T-helper 17 cell (primary cell): ENCODE measurements around the gene CTDSP2. TPM values are rescaled to one million over a fixed set of nuclear protein-coding genes. Genes with fewer than 3 reads are reported as not detected.
A peak's percentile ranks its signal among the peaks of the same experiment; 100 is the strongest.
"Not testable (repeated sequence)": the region's sequence is repeated elsewhere in the genome, so short reads cannot be mapped to it uniquely, and the experiment has no call there.

Source experiments
- ATAC-seq: fragments of 150-1000 bp; cut with Tn5 transposase; 2 replicates; pipeline ENCODE4 v1.10.0; 2021; ENCODE audit warnings: mild to moderate bottlenecking, moderate library complexity
- DNase-seq, 3 donors: peaks; one replicate each; pipeline versions ENCODE4 v3.0.0 to v3.0.0-alpha.2; 2020 to 2021
- H3K9me3 ChIP-seq: one replicate; pipeline ENCODE4 v1.7.0; 2013; ENCODE audit warnings: low read length, mild to moderate bottlenecking; ENCODE audit not compliant: control insufficient read depth, poor library complexity, severe bottlenecking
- H3K27ac Mint-ChIP-seq: one replicate; pipeline ENCODE4 v1.8.0; 2022; ENCODE audit warnings: mild to moderate bottlenecking, moderate library complexity, mixed read lengths
- H3K27me3 Mint-ChIP-seq: one replicate; pipeline ENCODE4 v1.8.0; 2022; ENCODE audit warnings: mixed read lengths
- H3K36me3 Mint-ChIP-seq: one replicate; pipeline ENCODE4 v1.8.0; 2022; ENCODE audit warnings: low read depth, mixed read lengths
- H3K4me1 Mint-ChIP-seq: one replicate; pipeline ENCODE4 v1.8.0; 2022; ENCODE audit warnings: mild to moderate bottlenecking, mixed read lengths
- H3K4me3 Mint-ChIP-seq: one replicate; pipeline ENCODE4 v1.8.0; 2022; ENCODE audit warnings: mild to moderate bottlenecking, moderate library complexity, mixed read lengths
- total RNA-seq, 4 donors: library from RNA in 2 of 4; stranded (reverse) in 2 of 4; gene quantifications; one replicate each; pipeline ENCODE4 v1.2.3 and lab custom pipeline; 2022 to 2026

CTDSP2 gene
- total RNA-seq, 2 donors from 2014 or later, result 114 to 132 TPM

DNA sequence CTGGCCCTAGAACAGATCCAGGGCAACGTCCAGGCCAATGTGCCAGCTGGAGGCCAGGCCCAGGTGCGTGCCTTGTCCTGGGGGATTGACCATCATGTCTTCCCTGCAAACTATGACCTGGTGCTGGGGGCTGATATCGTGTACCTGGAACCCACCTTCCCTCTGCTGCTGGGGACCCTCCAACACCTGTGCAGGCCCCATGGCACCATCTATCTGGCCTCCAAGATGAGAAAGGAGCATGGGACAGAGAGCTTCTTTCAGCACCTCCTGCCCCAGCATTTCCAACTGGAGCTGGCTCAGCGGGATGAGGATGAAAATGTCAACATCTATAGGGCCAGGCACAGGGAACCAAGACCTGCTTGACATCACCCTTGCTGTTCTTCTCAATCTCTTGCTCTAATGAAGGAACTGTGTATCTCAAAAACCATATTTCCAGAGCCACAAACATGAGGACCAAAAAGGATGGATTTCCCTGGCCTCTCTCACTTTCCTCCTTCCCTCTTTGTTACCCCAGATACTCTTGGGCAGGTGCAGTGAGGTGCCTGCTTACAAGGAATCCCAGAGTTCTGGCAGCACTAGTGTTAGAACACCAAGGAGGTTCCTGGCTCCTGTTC, 66.1 kb downstream of the CTDSP2 start:
- DNase-seq (no peak), ATAC-seq (no peak)
- H3K9me3 ChIP-seq, result no peaks in the 10 kb centered on the region
- Mint-ChIP-seq H3K27me3 (no peaks in the 10 kb centered on the region), H3K36me3 (peaks cover 11% of the 10 kb centered on the region), H3K4me1 (peaks cover 58% of the 10 kb centered on the region), H3K27ac (peak overlapping the region; percentile 99), H3K4me3 (no peak overlapping the region)

DNA sequence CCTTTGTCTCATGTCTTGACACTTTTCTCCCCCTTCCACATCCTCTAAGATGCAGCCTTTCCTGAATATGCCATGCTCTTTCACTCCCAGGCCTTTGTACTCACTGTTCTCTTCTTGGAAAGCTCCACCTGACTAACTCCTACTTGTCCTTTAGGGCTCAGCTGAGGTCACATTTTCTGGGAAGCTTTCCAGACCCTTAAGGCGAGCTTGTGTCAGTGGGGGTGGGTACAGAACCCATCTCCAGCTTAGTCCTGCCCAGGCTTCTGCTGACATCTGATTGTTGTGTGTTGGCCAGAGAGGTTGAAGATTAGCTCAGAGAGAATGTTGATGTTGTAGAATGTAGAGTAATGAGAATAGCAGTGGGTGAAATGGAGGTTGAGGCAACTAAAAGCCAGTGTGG, 66.8 kb downstream of the CTDSP2 start:
- H3K9me3 ChIP-seq, result no peaks in the 10 kb centered on the region
- Mint-ChIP-seq H3K27me3 (no peaks in the 10 kb centered on the region), H3K27ac (peak overlapping the region; percentile 99), H3K4me1 (peaks cover 58% of the 10 kb centered on the region), H3K36me3 (peaks cover 11% of the 10 kb centered on the region), H3K4me3 (peak overlapping the region; percentile 3)
- ATAC-seq (no peak), DNase-seq (no peak)

DNA sequence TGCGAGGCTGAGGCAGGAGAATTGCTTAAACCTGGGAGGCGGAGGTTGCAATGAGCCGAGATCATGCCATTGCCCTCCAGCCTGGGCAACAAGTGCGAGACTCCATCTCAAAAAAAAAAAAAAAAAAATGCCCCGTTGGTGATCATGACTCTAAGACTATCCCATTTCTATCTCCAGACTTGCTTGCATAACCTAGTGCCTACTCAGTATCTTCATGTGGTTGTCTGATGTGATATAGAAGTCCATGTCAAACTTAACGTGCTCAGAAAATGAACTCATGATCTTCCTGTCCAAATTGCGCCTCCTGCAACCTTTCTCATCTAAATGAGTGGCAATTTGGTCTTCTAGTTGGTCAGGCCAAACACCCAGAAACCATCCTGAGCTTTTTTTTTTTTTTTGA, 68.6 kb downstream of the CTDSP2 start:
- Mint-ChIP-seq H3K4me1 (peaks cover 52% of the 10 kb centered on the region), H3K27me3 (no peaks in the 10 kb centered on the region), H3K27ac (peak overlapping the region; percentile 99), H3K36me3 (peaks cover 10% of the 10 kb centered on the region), H3K4me3 (no peak overlapping the region)
- DNase-seq (no peak), ATAC-seq (no peak)
- H3K9me3 ChIP-seq, result no peaks in the 10 kb centered on the region

DNA sequence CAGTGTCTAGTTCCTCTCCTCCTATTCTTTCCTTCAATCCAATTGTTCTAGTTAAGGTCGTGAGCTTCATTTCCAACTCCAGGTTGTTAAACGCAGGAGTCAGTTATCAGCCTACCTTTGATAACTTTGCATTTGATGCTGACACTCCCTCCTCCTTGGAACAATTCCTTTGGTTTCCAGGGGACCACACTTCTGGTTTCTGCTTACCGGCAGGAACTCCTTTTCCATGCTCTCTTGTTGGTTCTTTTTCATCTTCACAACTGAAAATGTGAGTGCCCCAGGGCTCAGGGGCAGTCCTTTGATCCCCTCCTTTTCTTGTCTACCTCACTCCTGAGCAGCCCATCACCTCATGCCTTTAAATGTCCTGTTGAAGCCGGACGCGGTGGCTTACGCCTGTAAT, 69.2 kb downstream of the CTDSP2 start:
- no peak for ATAC-seq
- H3K4me1 Mint-ChIP-seq, result peaks cover 48% of the 10 kb centered on the region
- no peak overlapping the region for H3K27ac Mint-ChIP-seq
- no peaks in the 10 kb centered on the region for H3K27me3 Mint-ChIP-seq
- no peak for DNase-seq
- H3K4me3 Mint-ChIP-seq, result no peak overlapping the region
- H3K9me3 ChIP-seq, result no peaks in the 10 kb centered on the region
- H3K36me3 Mint-ChIP-seq, result peaks cover 7% of the 10 kb centered on the region

DNA sequence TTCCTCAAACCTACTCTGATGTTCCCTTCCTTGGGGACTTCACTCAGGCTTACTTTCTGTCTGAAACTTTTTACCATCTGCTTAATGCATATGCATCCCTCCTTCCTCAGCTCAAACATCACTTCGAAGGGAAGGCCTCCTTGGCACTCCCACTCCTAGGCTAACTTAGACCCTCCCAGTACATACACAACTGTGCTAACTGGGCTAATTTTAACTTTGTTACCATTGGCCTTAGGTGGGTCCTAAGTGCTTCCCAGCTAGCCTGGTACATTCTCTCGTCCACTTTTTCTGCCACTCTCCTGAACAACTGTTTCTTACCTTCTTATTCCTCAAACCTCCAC, 70.3 kb downstream of the CTDSP2 start:
- H3K9me3 ChIP-seq, result no peaks in the 10 kb centered on the region
- peaks cover 7% of the 10 kb centered on the region for H3K36me3 Mint-ChIP-seq
- H3K4me1 Mint-ChIP-seq, result peaks cover 45% of the 10 kb centered on the region
- no peak for DNase-seq
- H3K27me3 Mint-ChIP-seq, result no peaks in the 10 kb centered on the region
- no peak overlapping the region for H3K4me3 Mint-ChIP-seq
- peak overlapping the region; percentile 88 for H3K27ac Mint-ChIP-seq
- no peak for ATAC-seq

DNA sequence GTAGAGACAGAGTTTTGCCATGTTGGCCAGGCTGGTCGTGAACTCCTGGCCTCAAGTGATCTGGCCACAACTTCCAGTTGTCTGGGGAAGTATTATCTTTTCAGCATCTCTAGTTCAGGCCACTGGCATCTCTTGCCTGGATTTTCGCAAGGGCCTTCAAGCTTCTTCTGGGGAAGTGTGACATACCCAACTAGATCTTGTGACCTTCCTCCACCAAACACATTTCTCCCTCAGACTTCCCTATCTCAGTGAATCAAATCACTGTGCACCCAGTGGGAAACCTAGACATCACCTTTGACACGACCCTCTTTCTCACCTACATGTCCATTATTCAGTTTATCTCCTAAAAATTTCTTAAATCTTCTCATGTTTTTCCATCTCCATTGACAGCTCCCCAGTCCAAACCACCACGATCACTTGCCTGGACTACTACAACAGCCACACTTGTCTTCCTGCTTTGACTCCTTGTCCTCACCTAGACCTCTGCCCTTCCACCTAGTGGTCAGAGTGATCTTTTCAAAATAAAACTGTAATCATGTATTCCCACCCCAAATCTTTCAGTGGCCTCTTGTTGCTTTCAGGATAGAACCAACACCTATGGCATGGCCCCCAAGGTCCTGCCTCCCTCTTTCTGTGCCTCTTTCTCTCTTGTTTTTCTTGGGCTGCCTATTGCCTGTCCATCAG, 70.8 kb downstream of the CTDSP2 start:
- ATAC-seq, result no peak
- Mint-ChIP-seq H3K4me3 (no peak overlapping the region), H3K36me3 (peaks cover 7% of the 10 kb centered on the region), H3K27me3 (no peaks in the 10 kb centered on the region), H3K27ac (peak overlapping the region; percentile 88), H3K4me1 (peaks cover 46% of the 10 kb centered on the region)
- no peak for DNase-seq
- no peaks in the 10 kb centered on the region for H3K9me3 ChIP-seq

DNA sequence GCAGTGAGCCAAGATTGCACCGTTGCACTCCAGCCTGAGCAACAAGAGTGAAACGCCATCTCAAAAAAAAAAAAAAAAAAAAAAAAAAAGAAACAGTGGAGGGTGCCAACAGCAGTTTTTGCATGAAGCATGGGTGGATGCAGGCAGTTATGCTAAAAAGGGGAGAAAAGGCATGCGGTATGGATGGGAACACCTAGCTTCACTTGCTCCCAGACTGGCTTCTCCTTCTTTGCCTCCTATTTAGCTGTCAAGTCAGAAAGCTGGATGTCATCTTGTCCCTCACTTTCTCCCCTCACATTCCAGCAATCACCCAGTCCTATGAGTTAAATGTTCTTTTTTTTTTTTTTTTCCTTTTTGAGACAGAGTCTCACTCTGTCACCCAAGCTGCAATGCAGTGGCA, 71.5 kb downstream of the CTDSP2 start:
- H3K4me3 Mint-ChIP-seq, result no peak overlapping the region
- peaks cover 7% of the 10 kb centered on the region for H3K36me3 Mint-ChIP-seq
- H3K4me1 Mint-ChIP-seq, result peaks cover 44% of the 10 kb centered on the region
- no peak for ATAC-seq
- H3K9me3 ChIP-seq, result no peaks in the 10 kb centered on the region
- no peaks in the 10 kb centered on the region for H3K27me3 Mint-ChIP-seq
- H3K27ac Mint-ChIP-seq, result no peak overlapping the region
- no peak for DNase-seq

DNA sequence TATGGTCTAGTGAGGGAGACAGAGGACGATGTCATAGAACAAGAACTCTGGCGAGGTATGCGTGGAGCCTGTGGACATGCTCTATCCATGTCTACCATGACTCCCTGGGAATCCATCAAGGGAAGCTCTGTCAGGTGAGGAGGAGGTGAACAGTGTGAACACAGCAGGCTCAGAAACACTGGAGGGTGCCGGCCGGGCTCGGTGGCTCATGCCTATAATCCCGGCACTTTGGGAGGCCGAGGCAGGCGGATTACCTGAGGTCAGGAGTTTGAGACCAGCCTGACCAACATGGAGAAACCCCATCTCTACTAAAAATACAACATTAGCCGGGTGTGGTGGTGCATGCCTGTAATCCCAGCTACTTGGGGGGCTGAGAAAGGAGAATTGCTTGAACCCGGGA, 71.9 kb downstream of the CTDSP2 start:
- ATAC-seq, H3K27me3 Mint-ChIP-seq, DNase-seq, H3K9me3 ChIP-seq, H3K27ac Mint-ChIP-seq, H3K4me3 Mint-ChIP-seq: not testable (repeated sequence)
- Mint-ChIP-seq H3K36me3 (peaks cover 10% of the 10 kb centered on the region), H3K4me1 (peaks cover 44% of the 10 kb centered on the region)

DNA sequence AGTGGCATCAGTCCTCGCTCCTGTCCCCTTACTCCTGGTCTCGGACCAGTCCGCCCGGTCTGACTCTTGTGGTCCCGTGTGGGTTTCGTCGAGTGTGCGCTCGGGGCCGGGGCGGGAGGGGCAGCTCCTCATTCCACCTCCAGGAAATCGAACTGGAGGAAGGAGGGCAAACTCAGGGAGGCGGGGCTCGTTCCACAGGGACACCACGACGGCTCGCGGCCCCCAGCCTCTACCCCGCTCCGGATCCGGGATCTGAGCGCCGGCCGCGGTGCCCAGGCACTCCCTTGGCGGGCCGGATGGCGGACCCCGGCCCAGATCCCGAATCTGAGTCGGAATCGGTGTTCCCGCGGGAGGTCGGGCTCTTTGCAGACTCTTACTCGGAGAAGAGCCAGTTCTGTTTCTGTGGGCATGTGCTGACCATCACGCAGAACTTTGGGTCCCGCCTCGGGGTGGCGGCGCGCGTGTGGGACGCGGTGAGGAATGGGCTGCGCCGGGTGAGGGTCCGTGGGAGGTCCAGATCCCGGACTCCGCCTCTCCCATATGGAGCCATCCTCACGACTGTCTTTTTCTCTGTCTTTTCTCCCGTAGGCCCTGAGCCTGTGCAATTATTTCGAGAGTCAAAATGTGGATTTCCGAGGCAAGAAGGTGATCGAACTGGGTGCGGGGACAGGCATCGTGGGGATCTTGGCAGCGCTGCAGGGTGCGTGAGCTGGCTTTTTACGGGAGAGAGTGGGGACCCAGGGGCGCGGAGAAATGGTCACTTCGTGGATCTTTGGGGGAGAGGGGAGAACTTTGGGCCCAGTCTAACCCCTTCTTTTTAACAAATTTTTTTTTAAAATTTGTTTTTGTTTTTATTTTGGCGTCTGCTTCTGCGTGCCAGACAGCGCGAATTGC, 73.9 kb downstream of the CTDSP2 start, which contains the start of gene EEF1AKMT3:
Gene EEF1AKMT3 (plus strand): TSS at position 186 of the 894 bp plus-strand sequence. CDS start 111 bp downstream, at position 297.
- peaks cover 32% of the 10 kb centered on the region for H3K4me1 Mint-ChIP-seq
- H3K36me3 Mint-ChIP-seq, result peaks cover 10% of the 10 kb centered on the region
- H3K27ac Mint-ChIP-seq, result peak within 1 kb of the TSS; percentile 97
- H3K9me3 ChIP-seq, result no peaks in the 10 kb centered on the region
- H3K27me3 Mint-ChIP-seq, result no peaks in the 10 kb centered on the region
- H3K4me3 Mint-ChIP-seq, result peak within 1 kb of the TSS; percentile 99
- ATAC-seq, result no peak
- peak in 1 of 3 donors; percentile 30 for DNase-seq

DNA sequence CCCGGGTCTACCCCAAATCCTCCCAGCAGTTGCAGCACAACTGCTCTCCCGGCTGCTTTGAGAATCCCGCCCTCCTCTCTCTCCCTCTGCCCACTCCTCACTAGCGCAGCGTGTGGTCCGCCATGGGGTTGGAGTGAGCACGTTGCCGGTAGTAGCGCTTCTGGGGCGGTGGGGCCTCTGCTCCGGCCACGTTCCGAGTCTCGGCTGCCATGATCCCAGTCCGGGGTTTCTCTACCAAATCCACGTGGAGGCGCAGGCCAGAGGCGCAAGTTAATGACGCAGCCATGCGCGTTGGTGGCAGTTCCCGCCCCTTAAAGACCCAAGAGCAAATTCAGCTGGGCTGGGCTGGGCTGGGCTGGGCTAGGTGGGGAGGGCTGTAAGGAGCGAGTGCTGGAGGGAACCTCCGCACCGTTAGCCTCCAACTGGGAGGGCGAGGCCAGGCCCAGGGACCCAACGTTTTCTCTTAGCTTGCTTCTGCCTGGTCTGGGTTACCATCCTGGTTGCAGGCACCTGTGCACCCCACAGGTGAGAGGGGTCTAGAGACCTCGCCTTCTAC, 74.6 kb downstream of the CTDSP2 start, which contains the start of gene METTL1:
Gene METTL1 (minus strand): TSS at position 233 of the 556 bp plus-strand sequence. CDS start 22 bp downstream, at position 211.
- ATAC-seq (peak; percentile 92), DNase-seq (peak; percentile 75 to 82 (median 75))
- Mint-ChIP-seq H3K4me3 (peak within 1 kb of the TSS; percentile 99), H3K36me3 (peaks cover 10% of the 10 kb centered on the region), H3K27ac (peak within 1 kb of the TSS; percentile 97), H3K4me1 (peaks cover 29% of the 10 kb centered on the region), H3K27me3 (peaks cover under 1% of the 10 kb centered on the region)
- H3K9me3 ChIP-seq, result no peaks in the 10 kb centered on the region

DNA sequence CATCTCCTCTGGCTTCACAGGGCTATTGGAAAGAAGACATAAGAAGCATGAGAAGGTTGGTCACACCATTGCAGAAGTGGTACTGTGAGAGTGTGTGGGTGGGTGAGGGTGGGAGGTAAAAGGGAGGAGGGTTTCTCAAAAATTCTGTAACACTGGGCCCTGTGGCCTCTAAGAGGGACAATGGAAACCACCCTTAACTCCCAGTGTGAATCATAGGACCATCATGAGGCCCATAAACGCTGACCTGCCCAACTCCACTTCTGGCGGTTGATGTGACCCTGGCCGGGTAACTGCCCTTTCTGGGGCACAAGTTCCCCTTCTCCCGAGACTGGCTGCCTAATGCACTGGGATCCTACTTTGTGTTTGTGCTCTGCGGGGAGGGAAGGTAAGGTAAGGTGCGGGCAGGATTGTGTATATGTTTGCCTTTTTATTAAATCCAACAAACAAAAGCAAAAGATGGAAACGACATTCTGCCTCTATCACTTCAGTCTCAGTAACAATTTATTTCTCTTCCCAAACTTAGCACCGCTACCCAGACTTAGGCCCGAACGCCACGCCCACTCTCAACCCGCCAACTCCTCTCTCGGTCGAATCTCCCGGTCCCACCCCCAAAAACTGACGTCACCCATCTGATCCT, 75.2 kb downstream of the CTDSP2 start:
- DNase-seq (peak; percentile 60 to 73 (median 60)), ATAC-seq (peak; percentile 77)
- Mint-ChIP-seq H3K4me1 (peaks cover 31% of the 10 kb centered on the region), H3K4me3 (peak overlapping the region; percentile 99), H3K36me3 (peaks cover 9% of the 10 kb centered on the region), H3K27ac (peak overlapping the region; percentile 97), H3K27me3 (peaks cover 6% of the 10 kb centered on the region)
- H3K9me3 ChIP-seq, result no peaks in the 10 kb centered on the region

DNA sequence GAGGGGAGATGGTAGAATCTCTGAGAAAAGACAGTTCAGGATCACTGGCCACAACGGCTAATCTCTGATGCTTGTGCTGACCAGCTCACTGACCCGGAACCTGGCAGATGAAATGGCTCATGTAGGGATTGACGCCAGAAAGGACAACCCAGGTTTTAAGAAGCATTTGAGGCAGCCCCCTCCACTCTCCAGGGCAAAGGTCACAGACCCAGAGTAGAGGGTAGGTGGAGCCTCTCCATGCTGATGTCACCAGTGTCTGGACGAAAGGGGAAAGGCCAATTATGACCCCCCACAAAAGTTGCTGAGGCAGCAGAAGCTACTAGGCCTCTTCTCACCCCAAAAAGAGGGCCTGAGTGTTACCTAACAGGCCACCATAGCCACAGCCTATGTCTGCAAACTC, 75.8 kb downstream of the CTDSP2 start:
- H3K4me3 Mint-ChIP-seq, result peak overlapping the region; percentile 64
- no peaks in the 10 kb centered on the region for H3K9me3 ChIP-seq
- peaks cover 5% of the 10 kb centered on the region for H3K36me3 Mint-ChIP-seq
- peaks cover 29% of the 10 kb centered on the region for H3K4me1 Mint-ChIP-seq
- ATAC-seq, result no peak
- H3K27ac Mint-ChIP-seq, result peak overlapping the region; percentile 97
- H3K27me3 Mint-ChIP-seq, result peaks cover 7% of the 10 kb centered on the region
- DNase-seq, result no peak
